ENCODE measurements around the gene HPS3.

HPS3 gene

GRCh38 chr3:149129326-149130205 is at the start of gene HPS3 (continued):
- TF ChIP-seq ZBTB11 (tag by site-specific recombination; conservative IDR thresholded peaks at IDR 0.05; ENCODE audit: low read depth) (peak; percentile 72), ZNF521 (tag by site-specific recombination; IDR thresholded peaks at IDR 0.05) (no peak), ZNF175 (tag by site-specific recombination; IDR thresholded peaks at IDR 0.05) (no peak), SP3 (tag by site-specific recombination; IDR thresholded peaks at IDR 0.05) (peak; percentile 77), MZF1 (tag by site-specific recombination; IDR thresholded peaks at IDR 0.05; ENCODE audit: borderline replicate concordance) (no peak), ZNF626 (tag by site-specific recombination; IDR thresholded peaks at IDR 0.05) (no peak), ZNF518A (tag by site-specific recombination; conservative IDR thresholded peaks at IDR 0.05; ENCODE audit: low read depth) (peak; percentile 18; the same call in 1 of the 2 replicates), ZSCAN30 (tag by site-specific recombination; IDR thresholded peaks at IDR 0.05) (peak; percentile 60; the same call in 1 of the 2 replicates), ZNF660 (tag by site-specific recombination; IDR thresholded peaks at IDR 0.05) (0 out of 2 replicates have a peak, but pooled peaks have one; percentile 9)

- Histone ChIP-seq H3K27ac (ENCODE audit: extremely low read depth, low read depth, low read length) (no peak overlapping the region), H3K36me3 (ENCODE audit: control insufficient read depth in 2 of 2, insufficient read depth in 1 of 2, low read length in 2 of 2) (peaks cover 22 to 36% of the 10 kb centered on the region in 2 experiments)
- POLR2A ChIA-PET = no interaction called here
- TF ChIP-seq ZNF768 (tag by site-specific recombination; IDR thresholded peaks at IDR 0.05) (no peak), ZNF114 (tag by site-specific recombination; IDR thresholded peaks at IDR 0.05) (no peak), ZNF398 (tag by site-specific recombination; IDR thresholded peaks at IDR 0.05) (no peak), PRDM4 (tag by site-specific recombination; IDR thresholded peaks at IDR 0.05) (no peak), ZNF561 (tag by site-specific recombination; IDR thresholded peaks at IDR 0.05; ENCODE audit: borderline replicate concordance) (no peak), EGR2 (tag by site-specific recombination; IDR thresholded peaks at IDR 0.05; ENCODE audit: low read depth) (no peak), ZNF560 (tag by site-specific recombination; IDR thresholded peaks at IDR 0.05; ENCODE audit: borderline replicate concordance) (no peak), ZNF223 (tag by site-specific recombination; IDR thresholded peaks at IDR 0.05) (no peak), ZNF529 (tag by site-specific recombination; IDR thresholded peaks at IDR 0.05; ENCODE audit: insufficient replicate concordance) (no peak)
These were observed 49.3 kb upstream of the HPS3 start for GRCh38 chr3:149080011-149080698.

More at GRCh38 chr3:149080011-149080698, 49.3 kb upstream of the HPS3 start:
- CTCF ChIA-PET = no interaction called here
- no peaks in the 10 kb centered on the region for H3K4me1 ChIP-seq (ENCODE audit: control insufficient read depth, insufficient read depth, low read length)
- no peaks in the 10 kb centered on the region for H3K9me3 ChIP-seq (ENCODE audit: control insufficient read depth, insufficient read depth, low read depth, low read length)
- H3K4me3 ChIP-seq (ENCODE audit: low read depth, low read length) = no peak overlapping the region
